Lower leg skin (tissue), 3 donors: ENCODE data around the gene CTNNAL1.

Experiments
- POLR2A ChIP-seq, 2 donors: fragments of 450-650 bp; IDR thresholded peaks; one replicate each; pipeline ENCODE4 v1.6.1; 2016 to 2017; ENCODE audit warnings: antibody characterized with exemption in 2 of 2, mild to moderate bottlenecking in 1 of 2, moderate library complexity in 1 of 2
- TF ChIP-seq, protein P1 (sequence below), 3 donors: fragments of 450-650 bp; IDR thresholded peaks; one replicate each; pipeline ENCODE4 v1.5.1; 2016; ENCODE audit warnings: antibody characterized with exemption in 3 of 3, mild to moderate bottlenecking in 3 of 3, moderate library complexity in 2 of 3

DNA sequence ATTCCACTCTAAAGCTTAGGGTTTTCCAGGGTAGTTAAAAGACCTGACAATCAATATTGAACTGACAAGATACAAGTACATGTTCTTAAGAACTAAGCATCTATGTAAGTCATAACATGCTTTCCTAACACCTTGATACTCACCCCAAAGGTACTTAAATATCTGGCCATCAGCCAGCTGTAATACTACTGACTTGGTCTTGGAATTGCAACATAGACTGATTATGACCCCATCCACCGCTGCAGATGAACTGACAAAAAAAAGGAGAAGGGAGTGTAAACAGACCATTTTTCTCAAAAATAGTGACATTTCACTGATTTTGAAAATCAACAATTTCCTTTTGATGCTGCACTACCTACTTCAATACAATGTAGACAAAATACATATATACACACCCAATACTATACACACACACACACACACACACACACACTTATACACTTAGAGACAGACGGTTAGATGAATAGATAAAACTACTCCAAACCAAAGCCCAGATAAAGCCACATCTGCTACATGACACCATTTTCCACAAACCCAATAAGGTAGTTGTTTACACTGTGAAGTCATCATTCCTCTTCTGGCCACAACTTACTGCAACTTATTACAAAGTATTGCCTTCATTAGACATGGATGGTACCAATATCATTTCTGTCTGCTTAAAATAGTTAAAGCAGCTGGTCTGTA, 109.7 kb downstream of the CTNNAL1 start:
- TF ChIP-seq, protein P1, sequence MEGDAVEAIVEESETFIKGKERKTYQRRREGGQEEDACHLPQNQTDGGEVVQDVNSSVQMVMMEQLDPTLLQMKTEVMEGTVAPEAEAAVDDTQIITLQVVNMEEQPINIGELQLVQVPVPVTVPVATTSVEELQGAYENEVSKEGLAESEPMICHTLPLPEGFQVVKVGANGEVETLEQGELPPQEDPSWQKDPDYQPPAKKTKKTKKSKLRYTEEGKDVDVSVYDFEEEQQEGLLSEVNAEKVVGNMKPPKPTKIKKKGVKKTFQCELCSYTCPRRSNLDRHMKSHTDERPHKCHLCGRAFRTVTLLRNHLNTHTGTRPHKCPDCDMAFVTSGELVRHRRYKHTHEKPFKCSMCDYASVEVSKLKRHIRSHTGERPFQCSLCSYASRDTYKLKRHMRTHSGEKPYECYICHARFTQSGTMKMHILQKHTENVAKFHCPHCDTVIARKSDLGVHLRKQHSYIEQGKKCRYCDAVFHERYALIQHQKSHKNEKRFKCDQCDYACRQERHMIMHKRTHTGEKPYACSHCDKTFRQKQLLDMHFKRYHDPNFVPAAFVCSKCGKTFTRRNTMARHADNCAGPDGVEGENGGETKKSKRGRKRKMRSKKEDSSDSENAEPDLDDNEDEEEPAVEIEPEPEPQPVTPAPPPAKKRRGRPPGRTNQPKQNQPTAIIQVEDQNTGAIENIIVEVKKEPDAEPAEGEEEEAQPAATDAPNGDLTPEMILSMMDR (IDR thresholded peaks at IDR 0.05) = no peak
- no peak for TF ChIP-seq POLR2A (IDR thresholded peaks at IDR 0.05)
